Measurements from ENCODE around the gene TAS2R19.
"Not testable (repeated sequence)": the region's sequence is repeated elsewhere in the genome, so short reads cannot be mapped to it uniquely, and the experiment has no call there.

TAS2R19 gene, protein sequence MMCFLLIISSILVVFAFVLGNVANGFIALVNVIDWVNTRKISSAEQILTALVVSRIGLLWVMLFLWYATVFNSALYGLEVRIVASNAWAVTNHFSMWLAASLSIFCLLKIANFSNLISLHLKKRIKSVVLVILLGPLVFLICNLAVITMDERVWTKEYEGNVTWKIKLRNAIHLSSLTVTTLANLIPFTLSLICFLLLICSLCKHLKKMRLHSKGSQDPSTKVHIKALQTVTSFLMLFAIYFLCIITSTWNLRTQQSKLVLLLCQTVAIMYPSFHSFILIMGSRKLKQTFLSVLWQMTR

DNA sequence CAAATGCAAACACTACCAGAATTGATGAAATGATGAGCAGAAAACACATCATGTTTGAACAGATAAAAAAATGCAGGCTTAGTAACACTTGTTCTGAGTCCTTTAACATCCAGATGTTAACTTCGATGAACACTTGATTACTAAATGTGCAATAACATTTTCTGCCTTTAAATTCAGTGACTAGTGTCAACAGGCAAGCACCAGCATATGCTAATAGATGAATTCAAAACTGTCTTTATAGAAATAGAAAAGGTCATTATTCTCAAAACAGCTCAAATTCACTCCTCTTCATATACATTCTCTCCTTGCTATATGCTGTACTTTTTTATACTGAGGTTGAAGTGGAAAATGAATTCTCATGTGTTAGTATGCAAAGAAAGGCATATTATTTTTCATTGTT lies at the start of gene TAS2R19:
Gene TAS2R19 (minus strand): TSS at position 101 of the 400 bp plus-strand sequence. CDS start 49 bp downstream, at position 52.
- DNase-seq, result no peak

DNA sequence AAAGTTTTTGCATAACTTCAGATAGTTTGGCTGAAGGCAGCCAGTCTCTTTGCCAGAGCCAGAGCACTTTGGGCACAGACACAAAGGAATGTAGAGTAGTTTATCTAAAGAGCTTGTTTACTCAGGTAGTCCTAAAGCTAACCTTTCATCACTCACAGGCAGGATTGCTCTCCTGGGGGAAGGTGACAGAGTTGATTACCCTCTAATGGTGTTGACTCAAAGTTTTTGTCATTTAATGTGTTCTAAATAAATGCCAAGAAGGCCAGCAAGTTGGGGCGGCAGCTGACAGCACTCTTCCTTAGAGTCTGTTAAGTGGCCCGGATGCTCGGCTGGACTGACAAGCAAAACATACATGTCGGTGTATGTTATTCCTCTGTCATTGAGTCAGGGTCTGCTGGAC lies 49.0 kb upstream of the TAS2R19 start:
- no peak for DNase-seq

DNA sequence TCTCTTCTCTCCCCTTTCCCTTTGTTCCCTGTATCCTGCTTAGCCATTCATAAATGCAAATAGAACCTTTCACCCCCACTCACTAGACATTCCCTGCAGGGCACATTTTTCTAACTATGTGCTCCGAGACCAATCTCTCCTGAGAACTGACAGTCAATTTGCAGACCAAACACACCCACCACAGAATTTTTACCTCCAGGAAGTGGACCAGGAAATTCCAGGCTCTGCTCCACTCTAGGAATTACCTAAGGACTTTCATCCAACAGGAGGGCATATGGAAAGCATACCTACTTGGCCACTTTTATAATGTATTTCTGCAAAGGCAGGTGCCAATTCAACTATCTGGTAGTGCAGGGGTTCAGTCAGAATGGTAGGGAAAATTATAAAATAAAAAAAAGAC lies 48.6 kb upstream of the TAS2R19 start:
- DNase-seq, result no peak

DNA sequence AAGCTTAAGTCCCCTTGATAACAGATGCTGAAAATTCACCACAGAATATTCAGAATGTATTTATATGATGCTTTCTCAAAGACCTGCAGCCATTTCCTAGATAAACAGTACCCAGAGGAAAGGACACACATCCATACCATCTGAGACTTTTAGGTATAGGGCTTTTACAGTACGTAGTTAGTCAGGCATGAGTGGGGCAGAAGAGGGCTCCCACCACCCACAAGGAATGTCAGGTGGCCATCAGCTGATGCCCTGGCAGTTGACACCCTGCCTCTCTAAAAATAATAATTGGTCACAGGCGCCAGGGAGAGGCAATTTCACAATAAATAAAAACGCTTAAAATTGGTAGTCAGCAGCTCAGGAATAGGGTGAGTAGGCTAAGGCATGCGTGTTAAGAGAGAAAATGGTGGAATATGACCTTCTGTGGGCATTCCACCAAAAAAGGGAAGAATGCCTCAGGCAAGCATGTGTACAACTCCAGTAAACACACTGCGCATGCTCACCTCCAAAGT lies 47.5 kb upstream of the TAS2R19 start:
- no peak for DNase-seq

DNA sequence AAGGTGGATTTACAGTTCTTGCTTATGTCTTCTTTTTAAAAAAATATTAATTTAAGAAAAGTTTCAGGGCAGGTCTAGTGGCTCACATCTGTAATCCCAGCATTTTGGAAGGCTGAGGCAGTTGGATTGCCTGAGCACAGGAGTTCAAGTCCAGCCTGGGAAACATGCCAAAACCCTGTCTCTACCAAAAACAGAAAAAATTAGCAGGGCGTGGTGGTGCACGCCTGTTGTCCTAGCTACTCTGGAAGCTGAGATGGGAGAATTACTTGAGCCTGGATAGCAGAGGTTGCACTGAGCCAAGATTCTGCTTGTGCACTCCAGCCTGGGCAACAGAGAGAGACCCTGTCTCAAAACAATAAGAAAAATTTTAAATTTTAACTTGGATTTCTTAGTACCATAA lies 45.1 kb upstream of the TAS2R19 start:
- no peak for DNase-seq

DNA sequence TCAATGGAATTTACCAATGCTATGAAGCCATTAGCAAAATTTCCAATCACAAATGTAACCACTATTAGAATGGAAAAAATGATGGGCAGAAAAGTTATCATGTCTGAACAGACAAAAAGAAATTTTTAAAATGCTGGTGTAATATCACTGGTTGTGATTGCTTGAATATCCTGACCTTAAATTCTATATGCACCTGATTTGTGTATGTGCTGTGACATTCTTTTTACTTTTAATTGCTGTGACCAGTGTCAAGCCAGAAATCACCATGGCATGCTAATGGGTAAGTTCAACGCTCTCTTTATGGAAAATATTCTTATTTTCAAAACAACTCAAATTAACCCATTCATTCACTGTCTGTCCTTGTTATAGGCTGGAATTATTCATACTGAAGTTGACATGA lies 39.8 kb upstream of the TAS2R19 start, which contains the start of gene TAS2R46:
Gene TAS2R46 (minus strand): TSS at position 101 of the 400 bp plus-strand sequence. CDS start 0 bp downstream, at position 101.
- DNase-seq, result not testable (repeated sequence)

DNA sequence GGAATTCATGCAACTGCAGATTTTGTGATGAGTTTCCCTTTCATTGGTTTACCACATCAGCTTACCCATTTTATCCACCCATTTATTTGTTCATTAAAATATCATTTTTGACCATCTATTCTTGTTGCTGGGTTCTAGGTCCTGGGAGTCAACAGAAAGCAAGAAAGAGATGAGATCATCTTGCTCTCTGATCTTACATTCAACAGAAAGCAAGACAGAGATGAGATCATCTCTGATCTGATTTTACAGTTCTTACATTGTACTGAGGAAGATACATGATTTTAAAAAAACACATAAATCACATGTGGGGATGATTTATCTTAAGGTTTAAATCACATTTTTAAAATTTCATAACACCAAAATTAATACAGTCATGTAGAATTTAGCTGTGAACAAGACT lies 37.4 kb upstream of the TAS2R19 start:
- DNase-seq, result no peak

DNA sequence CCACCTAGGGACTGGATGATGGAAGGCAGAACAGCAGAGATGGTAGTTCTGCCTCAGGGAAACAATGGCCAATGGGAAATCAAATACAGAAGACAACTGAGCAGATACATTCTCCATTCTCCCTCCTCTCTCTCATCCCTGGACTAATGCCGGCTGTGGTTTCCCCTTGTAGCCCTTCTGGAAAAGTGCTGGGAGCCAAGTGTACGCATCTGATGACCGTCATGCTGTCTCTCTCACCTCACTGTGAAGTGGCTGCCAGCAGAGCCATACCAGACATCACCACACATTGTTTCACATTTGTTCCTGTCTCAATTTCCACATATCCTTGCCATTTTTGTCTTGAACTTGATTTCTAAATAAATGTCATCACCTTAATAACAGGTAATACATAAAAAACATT lies 36.6 kb upstream of the TAS2R19 start:
- DNase-seq, result no peak

DNA sequence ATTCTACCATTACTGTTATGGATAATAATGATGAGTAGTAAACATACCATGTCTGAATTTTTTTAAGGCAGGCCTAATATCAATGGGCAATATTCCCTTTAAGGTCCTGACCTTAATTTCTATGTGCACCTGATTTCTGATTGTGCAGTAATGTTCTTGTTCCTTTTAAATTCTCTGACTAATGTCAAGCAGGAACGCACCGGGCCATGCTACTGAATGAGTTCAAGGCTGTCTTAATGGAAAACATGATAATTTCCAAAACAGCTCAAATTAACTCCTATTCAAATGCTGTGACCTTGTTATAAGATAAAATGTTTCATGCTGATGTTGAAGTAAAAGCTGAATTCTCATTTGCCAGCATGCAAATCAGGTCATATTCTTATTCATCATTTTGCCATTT lies 32.9 kb upstream of the TAS2R19 start:
- no peak for DNase-seq

DNA sequence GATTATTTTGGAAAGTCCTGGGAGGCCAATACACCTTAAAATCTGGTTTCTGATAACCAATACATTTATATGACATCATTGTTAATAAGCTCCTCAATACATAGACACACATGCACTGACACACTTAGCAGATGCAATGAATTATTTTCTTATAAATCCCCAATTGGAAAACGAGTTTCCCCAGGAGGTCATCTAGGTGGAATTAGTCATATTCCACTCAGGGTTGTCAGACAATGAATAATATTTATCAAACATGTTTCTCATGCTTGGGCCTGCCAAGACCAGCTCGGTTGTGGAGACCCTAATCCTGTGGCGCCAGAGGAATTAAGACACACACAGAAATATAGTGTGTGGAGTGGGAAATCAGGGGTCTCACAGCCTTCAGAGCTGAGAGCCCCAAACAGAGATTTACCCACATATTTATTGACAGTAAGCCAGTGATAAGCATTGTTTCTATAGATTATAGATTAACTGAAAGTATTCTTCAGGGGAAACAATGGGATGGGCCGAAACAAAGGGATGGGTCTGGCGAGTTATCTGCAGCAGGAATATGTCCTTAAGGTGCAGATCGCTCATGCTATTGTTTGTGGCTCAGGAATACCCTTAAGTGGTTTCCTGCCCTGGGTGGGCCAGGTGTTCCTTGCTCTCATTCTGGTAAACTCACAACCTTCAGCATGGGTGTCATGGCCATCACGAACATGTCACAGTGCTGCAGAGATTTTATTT lies 27.5 kb upstream of the TAS2R19 start:
- not testable (repeated sequence) for DNase-seq

DNA sequence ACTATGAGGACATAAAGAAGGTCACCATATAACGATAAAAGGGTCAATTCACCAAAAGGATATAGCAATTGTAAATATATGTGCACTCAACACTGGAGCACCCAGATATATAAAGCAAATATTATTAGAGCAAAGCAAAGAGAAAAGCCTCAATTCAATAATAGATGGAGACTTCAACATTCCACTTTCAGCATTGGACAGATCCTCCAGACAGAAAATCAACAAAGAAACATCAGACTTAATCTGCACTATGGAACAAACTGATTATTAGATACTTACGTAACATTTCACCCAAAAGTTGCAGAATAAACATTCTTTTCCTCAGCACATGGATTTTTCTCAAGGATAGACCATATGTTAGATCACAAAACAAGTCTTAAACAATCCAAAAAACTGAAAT lies 18.9 kb upstream of the TAS2R19 start:
- DNase-seq, result not testable (repeated sequence)

DNA sequence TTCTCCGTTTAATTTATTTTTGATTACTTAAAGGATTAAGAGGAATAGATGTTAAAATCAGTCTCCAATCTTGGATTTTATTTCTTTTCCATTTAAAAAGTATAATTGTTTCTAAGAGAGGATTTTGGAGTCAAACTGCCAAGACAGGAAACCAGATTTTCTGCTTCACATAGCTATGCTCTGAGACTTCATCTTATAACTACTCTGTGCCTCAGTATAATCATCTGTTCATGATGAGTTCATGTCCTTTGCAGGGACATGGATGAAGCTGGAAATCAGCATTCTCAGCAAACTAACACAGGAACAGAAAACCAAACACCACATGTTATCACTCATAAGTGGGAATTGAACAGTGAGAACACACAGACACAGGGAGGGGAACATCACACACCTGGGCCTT lies 17.7 kb upstream of the TAS2R19 start:
- DNase-seq, result no peak

DNA sequence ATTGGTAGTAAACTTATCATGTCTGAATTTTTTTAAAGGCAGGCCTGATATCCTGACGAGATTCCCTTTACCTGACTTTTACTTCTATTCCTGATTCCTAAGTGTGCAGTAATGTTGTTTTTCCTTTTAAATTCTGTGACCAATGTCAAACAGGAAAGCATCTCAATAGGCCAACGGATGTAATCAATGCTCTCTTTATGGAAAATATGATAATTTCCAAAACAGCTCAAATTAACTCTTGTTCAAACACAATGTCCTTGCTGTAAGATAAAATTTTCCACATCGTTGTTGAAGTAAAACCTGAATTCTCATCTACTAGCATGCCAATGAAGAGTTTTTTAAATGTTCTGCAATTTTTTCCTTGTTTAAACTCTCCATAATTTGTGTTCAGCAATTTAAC lies 16.8 kb upstream of the TAS2R19 start:
- no peak for DNase-seq

DNA sequence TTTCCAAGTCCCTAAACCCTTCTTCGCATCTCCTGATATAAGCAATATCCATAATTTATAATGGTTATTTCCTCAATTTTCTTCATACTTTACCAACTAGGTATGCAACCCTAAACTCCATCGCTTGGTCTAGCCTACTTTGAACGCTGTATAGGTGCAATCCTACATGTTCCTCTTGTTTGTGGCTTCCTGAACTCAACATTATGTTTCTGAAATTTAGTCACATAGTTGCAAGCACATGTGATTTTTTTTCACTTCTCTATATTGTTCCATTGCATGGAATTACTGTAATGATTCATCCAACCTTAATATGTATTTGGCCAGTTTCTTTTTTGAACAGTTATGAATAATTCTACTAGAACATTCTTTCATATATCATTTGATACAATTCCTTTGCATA lies 11.5 kb upstream of the TAS2R19 start:
- not testable (repeated sequence) for DNase-seq

DNA sequence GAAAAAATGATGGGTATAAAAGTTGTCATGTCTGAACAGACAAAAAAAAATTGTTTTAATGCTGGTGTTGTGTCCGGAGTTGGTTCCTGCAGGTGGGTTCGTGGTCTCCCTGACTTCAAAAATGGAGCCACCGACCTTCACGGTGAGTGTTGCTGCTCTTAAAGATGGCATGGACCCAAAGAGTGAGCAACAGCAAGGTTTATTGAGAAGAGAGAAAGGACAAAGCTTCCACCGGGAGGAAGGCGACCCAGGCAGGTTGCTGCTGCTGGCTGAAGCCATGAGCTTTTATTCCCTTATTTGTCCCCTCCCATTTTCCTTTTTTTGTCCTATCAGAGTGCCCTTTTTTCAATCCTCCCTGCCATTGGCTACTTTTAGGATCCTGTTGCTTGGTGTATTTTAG lies 8.9 kb upstream of the TAS2R19 start, which contains the start of gene TAS2R31:
Gene TAS2R31 (minus strand): TSS at position 101 of the 400 bp plus-strand sequence. CDS start 72 bp downstream, at position 29.
- DNase-seq, result no peak

DNA sequence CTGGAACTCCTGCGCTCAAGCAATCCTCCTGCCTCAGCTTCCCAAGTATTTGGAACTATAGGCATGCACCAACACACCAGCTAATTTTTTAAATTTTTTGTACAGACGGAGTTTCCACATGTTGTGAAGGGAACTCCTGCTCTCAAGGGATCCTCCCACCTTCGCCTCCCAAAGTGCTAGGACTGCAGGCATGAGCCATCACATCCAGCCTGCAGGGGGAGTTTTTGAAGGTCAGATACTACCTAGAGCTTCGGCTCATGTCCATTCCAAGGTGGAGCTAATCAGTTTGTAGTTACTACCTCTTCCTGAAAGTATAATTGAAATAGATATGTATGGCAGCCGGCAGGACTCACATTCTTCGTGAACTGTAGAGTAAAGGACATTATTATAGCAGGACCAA lies 3.7 kb upstream of the TAS2R19 start:
- no peak for DNase-seq

DNA sequence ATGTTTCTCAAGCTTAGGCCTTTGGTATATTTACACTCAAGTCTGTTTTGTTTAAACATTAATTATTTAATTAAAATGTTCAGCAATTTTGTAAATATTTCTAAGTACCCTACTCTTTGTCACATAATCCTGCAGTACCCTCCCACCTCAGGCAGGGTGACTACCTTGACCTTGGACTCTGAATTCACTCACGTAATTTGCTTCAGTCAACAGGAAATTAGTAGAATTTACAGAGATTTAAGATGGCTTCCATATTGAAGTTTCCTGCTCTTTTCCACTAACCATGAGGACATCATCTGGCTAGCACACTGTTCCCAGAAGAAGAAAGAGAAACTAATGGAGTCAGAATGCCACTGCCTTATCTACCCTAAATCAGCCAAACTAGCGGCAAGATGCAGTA lies 967 bp upstream of the TAS2R19 start:
- DNase-seq, result no peak

DNA sequence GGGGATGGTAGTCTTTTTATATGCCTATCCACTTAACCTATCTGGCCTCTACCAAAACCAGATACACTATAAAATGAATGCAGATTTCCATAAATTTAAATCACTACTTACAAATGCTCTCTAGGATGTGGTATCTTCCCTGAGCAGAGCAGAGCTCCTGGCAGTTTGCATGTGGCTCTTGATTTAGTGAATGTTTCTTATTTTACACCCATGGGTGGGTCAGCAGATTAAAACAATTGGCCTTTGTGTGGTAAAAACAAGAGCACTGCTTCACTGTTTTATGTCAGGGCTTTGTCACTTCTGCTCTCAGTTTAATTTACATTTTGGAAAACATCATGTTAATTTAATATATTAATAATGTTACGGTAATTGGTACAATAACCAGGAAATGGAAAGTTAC lies 5.5 kb downstream of the TAS2R19 start:
- no peak for DNase-seq

DNA sequence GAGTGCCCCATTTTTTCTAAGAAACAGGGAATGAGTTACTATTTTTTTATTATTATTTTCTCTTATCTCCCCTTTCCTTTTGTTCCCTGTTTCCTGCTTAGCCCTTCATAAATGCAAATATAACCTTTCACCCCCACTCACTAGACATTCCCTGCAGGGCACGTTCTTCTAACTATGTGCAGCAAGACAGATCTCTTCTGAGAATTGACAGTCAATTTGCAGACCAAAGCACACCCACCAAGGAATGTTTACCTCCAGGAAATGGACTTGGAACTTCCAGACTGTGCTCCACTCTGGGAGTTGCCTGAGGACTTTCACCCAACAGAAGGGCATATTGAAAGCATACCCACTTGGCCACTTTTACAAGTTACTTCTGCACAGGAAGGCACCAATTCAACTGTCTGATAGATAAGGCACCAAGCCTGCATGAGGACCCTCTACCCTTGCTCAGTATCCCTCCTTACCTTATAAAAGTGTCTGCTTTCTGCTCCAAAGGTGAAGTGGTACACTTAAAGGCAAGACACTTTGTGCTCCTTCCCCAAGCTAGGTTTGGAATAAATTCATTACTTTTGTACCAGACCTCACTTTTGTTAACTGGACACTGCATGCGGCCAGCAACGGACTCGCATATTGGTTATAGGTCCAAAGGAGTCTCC lies 6.5 kb downstream of the TAS2R19 start:
- DNase-seq, result no peak

DNA sequence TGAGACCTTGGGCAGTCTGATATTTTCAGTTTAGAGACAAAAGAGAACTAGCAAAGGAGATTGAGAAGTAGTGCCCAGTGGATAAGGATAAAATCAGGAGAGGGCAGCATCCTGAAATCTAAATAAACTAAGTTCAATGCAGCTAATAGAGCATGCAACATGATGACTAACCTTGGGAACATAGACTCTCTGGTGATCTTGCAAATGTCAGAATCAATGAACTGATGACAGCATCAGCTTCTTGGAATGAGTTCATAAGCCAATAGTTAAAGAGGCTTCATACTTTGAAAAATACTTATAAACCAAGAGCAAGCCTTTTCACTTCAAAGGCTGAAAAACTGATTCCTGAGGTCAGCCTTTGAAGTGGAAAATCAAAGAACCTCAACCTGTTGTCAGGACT lies 8.2 kb downstream of the TAS2R19 start:
- DNase-seq, result no peak

DNA sequence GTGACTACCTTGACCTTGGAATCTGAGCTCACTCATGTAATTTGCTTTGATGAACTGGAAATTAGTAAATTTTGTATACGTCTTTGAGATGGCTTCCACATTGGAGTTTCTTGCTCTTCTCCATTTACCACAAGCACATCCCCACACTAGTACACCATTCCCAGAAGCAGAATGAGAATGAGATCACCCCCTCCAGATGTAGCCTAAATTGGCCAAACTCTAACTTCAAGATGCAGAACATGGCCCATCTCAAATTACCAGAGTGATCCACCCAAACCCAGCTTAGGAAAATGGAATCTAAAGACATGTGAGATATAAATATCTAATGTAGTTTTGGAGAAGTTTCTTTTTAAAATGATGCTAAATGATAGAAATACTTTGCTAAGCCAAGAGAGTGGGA lies 14.8 kb downstream of the TAS2R19 start:
- no peak for DNase-seq

DNA sequence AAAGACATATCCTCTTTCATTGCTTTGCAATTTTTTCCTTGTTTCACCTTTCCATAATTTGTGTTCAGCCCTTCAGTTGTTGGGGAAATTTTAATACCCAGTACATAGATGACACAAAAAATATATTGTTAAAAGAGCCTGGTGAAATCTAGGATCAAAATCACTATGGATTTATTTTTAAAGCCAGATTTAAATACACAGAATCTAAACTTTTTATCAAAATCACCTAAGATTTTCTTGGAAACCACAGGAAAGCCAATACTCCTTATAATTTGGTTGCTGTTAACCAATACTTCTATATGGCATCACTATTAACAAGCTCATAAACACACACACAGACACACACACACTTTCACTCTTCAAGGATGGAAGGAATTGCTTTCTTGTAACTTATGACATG lies 24.2 kb downstream of the TAS2R19 start, which contains the start of gene TAS2R20:
Gene TAS2R20 (minus strand): TSS at position 101 of the 400 bp plus-strand sequence. CDS start 429 bp downstream, outside the sequence.
- no peak for DNase-seq

DNA sequence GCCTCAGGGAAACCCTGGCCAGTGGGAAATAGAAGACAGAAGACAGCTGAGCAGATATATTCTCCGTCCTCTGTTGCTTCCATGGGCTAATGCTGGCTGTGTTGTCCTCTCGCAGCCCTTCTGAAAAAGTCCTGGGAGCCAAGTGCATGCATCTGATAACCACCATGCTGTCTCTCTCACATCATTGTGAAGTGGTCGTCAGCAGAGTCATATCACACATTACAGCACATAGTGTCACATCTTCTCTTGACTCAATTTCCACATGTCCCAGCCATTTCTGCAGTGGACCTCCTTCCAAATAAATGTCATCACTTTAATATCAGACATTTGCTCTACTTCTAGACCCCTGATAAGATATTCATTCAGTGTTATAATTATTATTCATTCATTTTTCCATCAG lies 28.1 kb downstream of the TAS2R19 start:
- DNase-seq, result no peak
